IPS DF 6.9 (cell line): Measurements from ENCODE around the gene SGPP2.
"Not testable (repeated sequence)": the region's sequence is repeated elsewhere in the genome, so short reads cannot be mapped to it uniquely, and the experiment has no call there.

Source experiments
- DNase-seq: peaks from one replicate; pipeline ENCODE4 v3.0.0-alpha.2; 2013; ENCODE audit warnings: low read depth, low spot score
- H3K27ac ChIP-seq: one replicate; pipeline ENCODE4 v1.5.1; 2013; ENCODE audit warnings: low read length, control low read depth
- H3K27me3 ChIP-seq: 2 replicates; pipeline ENCODE4 v1.6.1; 2013; ENCODE audit warnings: mild to moderate bottlenecking, low read length; ENCODE audit not compliant: control insufficient read depth, insufficient read depth
- H3K36me3 ChIP-seq: 2 replicates; pipeline ENCODE4 v1.6.1; 2013; ENCODE audit warnings: low read length; ENCODE audit not compliant: control insufficient read depth, insufficient read depth
- H3K4me1 ChIP-seq: 2 replicates; pipeline ENCODE4 v1.6.1; 2013; ENCODE audit warnings: low read length; ENCODE audit not compliant: control insufficient read depth, insufficient read depth
- H3K4me3 ChIP-seq: 2 replicates; pipeline ENCODE4 v1.5.1; 2013; ENCODE audit warnings: mild to moderate bottlenecking, low read length
- H3K9me3 ChIP-seq: 2 replicates; pipeline ENCODE4 v1.6.1; 2013; ENCODE audit warnings: low read length, inconsistent platforms; ENCODE audit not compliant: control insufficient read depth, insufficient read depth
- WGBS: extraction: QIAGEN DNeasy Blood & Tissue Kit; methylation state at CpG from one replicate; pipeline ENCODE4 v1.1.7; 2013; ENCODE audit warnings: mixed read lengths, missing lambda C conversion rate; ENCODE audit not compliant: insufficient read length, insufficient coverage; 5-methylcytosine and 5-hydroxymethylcytosine counted together

The SGPP2 gene

DNA sequence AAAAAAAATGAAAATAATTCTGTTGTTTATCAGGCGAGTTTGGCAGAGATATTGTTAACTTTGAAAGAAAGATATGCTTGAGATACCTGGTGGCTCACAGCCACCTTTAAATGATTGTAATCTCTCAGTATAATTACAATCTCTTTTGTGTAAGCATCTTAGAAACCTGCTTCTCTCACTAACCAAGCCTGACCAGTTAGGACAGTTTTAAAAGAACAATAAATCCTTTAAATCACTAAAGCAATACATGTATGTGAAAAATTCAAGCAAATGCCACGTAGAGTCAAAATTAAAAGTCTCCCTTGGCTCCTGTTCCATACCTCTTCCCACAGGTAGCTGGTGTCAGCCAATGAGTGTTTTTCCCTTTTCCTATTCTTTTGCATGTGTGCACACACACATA, 15.7 kb upstream of the SGPP2 start:
- no peak for DNase-seq
- Histone ChIP-seq H3K27me3 (no peaks in the 10 kb centered on the region), H3K9me3 (no peaks in the 10 kb centered on the region; the same call in 1 of the 2 replicates), H3K4me3 (no peak overlapping the region), H3K27ac (no peak overlapping the region), H3K4me1 (no peaks in the 10 kb centered on the region), H3K36me3 (no peaks in the 10 kb centered on the region)
- WGBS: no CpG with 5 or more reads among the region's 2 CpGs

GRCh38 chr2:222410534-222410933, 13.8 kb upstream of the SGPP2 start:
- H3K4me1 ChIP-seq: no peaks in the 10 kb centered on the region
- H3K4me3 ChIP-seq: no peak overlapping the region
- H3K27me3 ChIP-seq: no peaks in the 10 kb centered on the region
- no peaks in the 10 kb centered on the region for H3K36me3 ChIP-seq
- no CpG with 5 or more reads among the region's 4 CpGs for WGBS
- H3K27ac ChIP-seq: no peak overlapping the region
- DNase-seq: peak; percentile 47
- H3K9me3 ChIP-seq: no peaks in the 10 kb centered on the region; the same call in 1 of the 2 replicates

DNA sequence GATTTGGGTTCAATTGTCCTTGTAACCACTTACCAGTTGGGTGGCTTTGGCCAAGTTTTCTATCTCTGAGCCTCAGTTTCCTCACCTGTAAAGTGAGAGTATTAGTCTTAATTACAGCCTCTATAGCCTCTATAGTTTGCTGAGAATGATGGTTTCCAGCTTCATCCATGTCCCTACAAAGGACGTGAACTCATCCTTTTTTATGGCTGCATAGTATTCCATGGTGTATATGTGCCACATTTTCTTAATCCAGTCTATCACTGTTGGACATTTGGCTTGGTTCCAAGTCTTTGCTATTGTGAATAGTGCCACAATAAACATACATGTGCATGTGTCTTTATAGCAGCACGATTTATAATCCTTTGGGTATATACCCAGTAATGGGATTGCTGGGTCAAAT, 12.0 kb upstream of the SGPP2 start:
- not testable (repeated sequence) for H3K4me1 ChIP-seq, H3K4me3 ChIP-seq, H3K36me3 ChIP-seq, H3K27me3 ChIP-seq, DNase-seq, H3K27ac ChIP-seq, H3K9me3 ChIP-seq
- WGBS: no CpG with 5 or more reads among the region's 2 CpGs

- H3K36me3 ChIP-seq: no peaks in the 10 kb centered on the region
- H3K4me3 ChIP-seq: no peak overlapping the region
- no peaks in the 10 kb centered on the region for H3K27me3 ChIP-seq
- no peak overlapping the region for H3K27ac ChIP-seq
- no peaks in the 10 kb centered on the region for H3K4me1 ChIP-seq
- DNase-seq: no peak
- WGBS: no CpG with 5 or more reads among the region's 1 CpG
- H3K9me3 ChIP-seq: no peaks in the 10 kb centered on the region; the same call in 1 of the 2 replicates
Observed at GRCh38 chr2:222413295-222413911, 10.9 kb upstream of the SGPP2 start.

DNA sequence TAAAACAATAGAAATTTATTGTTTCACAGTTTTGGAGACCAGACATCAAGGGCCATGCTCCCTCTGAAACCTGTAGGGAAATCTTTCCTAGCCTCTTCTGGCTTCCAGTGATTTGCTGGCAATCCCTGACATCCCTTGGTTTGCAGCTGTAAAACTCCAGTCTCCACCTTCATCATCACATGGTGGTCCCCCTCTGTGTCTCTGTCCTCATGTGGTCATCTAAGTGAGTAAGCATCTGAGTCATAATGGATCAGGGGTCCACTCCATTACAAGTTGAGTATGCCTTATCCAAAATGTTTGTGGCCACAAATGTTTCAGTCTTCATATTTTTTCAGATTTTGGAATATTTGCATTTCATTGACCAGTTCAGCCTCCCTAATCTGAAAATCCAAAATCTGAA, 5.6 kb upstream of the SGPP2 start:
- no peak for DNase-seq
- H3K4me1 ChIP-seq: 0 out of 2 replicates have a peak, but pooled peaks cover under 1% of the 10 kb centered on the region
- H3K4me3 ChIP-seq: no peak overlapping the region
- peaks cover 20% of the 10 kb centered on the region for H3K27me3 ChIP-seq
- H3K9me3 ChIP-seq: no peaks in the 10 kb centered on the region
- no peak overlapping the region for H3K27ac ChIP-seq
- no peaks in the 10 kb centered on the region for H3K36me3 ChIP-seq

DNA sequence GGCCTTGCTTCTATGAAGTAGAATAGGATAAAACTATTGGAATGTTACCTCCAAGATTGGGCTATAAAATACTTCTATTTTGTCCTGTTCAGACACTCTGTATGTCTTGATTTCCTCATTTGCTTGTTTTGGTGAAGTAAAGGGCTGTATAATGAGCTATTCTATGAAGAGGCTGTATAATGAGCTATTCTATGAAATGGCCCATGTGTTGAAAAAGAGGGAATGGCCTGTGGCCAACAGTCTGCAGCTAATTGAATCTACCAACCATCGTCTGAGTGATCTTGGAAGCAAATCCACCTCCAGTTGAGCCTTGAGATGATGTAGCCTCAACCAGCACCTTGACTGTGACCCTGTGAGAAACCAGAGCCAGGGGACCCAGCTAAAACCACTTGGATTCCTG, 3.8 kb upstream of the SGPP2 start:
- no peak for DNase-seq
- Histone ChIP-seq H3K27me3 (peaks cover 34% of the 10 kb centered on the region), H3K4me3 (no peak overlapping the region), H3K9me3 (no peaks in the 10 kb centered on the region), H3K36me3 (no peaks in the 10 kb centered on the region), H3K4me1 (0 out of 2 replicates have a peak, but pooled peaks cover 2% of the 10 kb centered on the region), H3K27ac (no peak overlapping the region)
- no CpG with 5 or more reads among the region's 1 CpG for WGBS

GRCh38 chr2:222421626-222422025, 2.7 kb upstream of the SGPP2 start:
- no peak overlapping the region for H3K27ac ChIP-seq
- DNase-seq: no peak
- no CpG with 5 or more reads among the region's 1 CpG for WGBS
- peaks cover 44% of the 10 kb centered on the region for H3K27me3 ChIP-seq
- 0 out of 2 replicates have a peak, but pooled peaks cover 2% of the 10 kb centered on the region for H3K4me1 ChIP-seq
- H3K9me3 ChIP-seq: no peaks in the 10 kb centered on the region
- no peaks in the 10 kb centered on the region for H3K36me3 ChIP-seq
- no peak overlapping the region for H3K4me3 ChIP-seq

GRCh38 chr2:222423186-222423585, 1.2 kb upstream of the SGPP2 start:
- Histone ChIP-seq H3K27me3 (peaks cover 59% of the 10 kb centered on the region), H3K4me3 (no peak overlapping the region), H3K27ac (no peak overlapping the region), H3K36me3 (no peaks in the 10 kb centered on the region), H3K4me1 (0 out of 2 replicates have a peak, but pooled peaks cover 2% of the 10 kb centered on the region), H3K9me3 (no peaks in the 10 kb centered on the region)
- no CpG with 5 or more reads among the region's 3 CpGs for WGBS
- DNase-seq: no peak

GRCh38 chr2:222423632-222424275, 589 bp upstream of the SGPP2 start:
- no peaks in the 10 kb centered on the region for H3K9me3 ChIP-seq
- DNase-seq: no peak
- WGBS: no CpG with 5 or more reads among the region's 23 CpGs
- H3K4me3 ChIP-seq: peak overlapping the region; percentile 65; the same call in 1 of the 2 replicates
- no peaks in the 10 kb centered on the region for H3K36me3 ChIP-seq
- peaks cover 63% of the 10 kb centered on the region for H3K27me3 ChIP-seq
- no peak overlapping the region for H3K27ac ChIP-seq
- H3K4me1 ChIP-seq: 0 out of 2 replicates have a peak, but pooled peaks cover 2% of the 10 kb centered on the region

GRCh38 chr2:222424729-222425671, 657 bp downstream of the SGPP2 start:
- Histone ChIP-seq H3K9me3 (no peaks in the 10 kb centered on the region), H3K4me3 (peak overlapping the region; percentile 65; the same call in 1 of the 2 replicates), H3K4me1 (0 out of 2 replicates have a peak, but pooled peaks cover 2% of the 10 kb centered on the region), H3K27me3 (peaks cover 71% of the 10 kb centered on the region), H3K27ac (no peak overlapping the region), H3K36me3 (no peaks in the 10 kb centered on the region)
- no peak for DNase-seq
- no CpG with 5 or more reads among the region's 74 CpGs for WGBS
